HepG2 (cell line): ENCODE measurements around the gene BRCA2. TPM values are rescaled to one million over a fixed set of nuclear protein-coding genes. Genes with fewer than 3 reads are reported as not detected.

Source experiments
- CEBPZ ChIP-seq: IDR thresholded peaks from 2 replicates; pipeline ENCODE4 v1.6.1; 2012; ENCODE audit warnings: low read length, improper control_type of control experiment
- CTCF ChIP-seq: sonication (generic); formaldehyde crosslinking; IDR thresholded peaks from 2 replicates; pipeline ENCODE4 v1.5.0; 2020; ENCODE audit warnings: mild to moderate bottlenecking, missing genetic modification reagents, moderate library complexity
- EP300 ChIP-seq, 3 experiments: sonication (generic) in 1 of 3; formaldehyde crosslinking in 1 of 3; IDR thresholded peaks; 2 replicates each; pipeline versions ENCODE4 v1.5.1 to v1.6.1; 2011 to 2020; ENCODE audit warnings: low read depth in 2 of 3, low read length in 2 of 3, borderline replicate concordance in 1 of 3, improper control_type of control experiment in 1 of 3, mild to moderate bottlenecking in 1 of 3, missing genetic modification reagents in 1 of 3, moderate library complexity in 1 of 3
- FOXK2 ChIP-seq: fragments of 450-650 bp; IDR thresholded peaks from 2 replicates; pipeline ENCODE4 v1.6.1; 2016
- PHF21A ChIP-seq: sonication (generic); formaldehyde crosslinking; IDR thresholded peaks from 2 replicates; pipeline ENCODE4 v1.5.0; 2020; ENCODE audit warnings: mild to moderate bottlenecking, missing genetic modification reagents
- SATB2 ChIP-seq: sonication (generic); formaldehyde crosslinking; IDR thresholded peaks from 2 replicates; pipeline ENCODE4 v1.5.0; 2020; ENCODE audit warnings: missing genetic modification reagents
- STAG1 ChIP-seq: sonication (generic); formaldehyde crosslinking; IDR thresholded peaks from 2 replicates; pipeline ENCODE4 v1.4.0; 2020; ENCODE audit warnings: missing genetic modification reagents
- ZBTB25 ChIP-seq: IDR thresholded peaks from 2 replicates; pipeline ENCODE4 v1.6.1; 2018; ENCODE audit warnings: missing genetic modification reagents
- ZNF775 ChIP-seq: sonication (generic); formaldehyde crosslinking; IDR thresholded peaks from 2 replicates; pipeline ENCODE4 v1.4.0; 2020; ENCODE audit warnings: missing genetic modification reagents, mild to moderate bottlenecking, moderate library complexity, borderline replicate concordance
- polyA plus RNA-seq, 8 experiments: library from polyadenylated mRNA; depleted of rRNA in 3 of 8; stranded (reverse) in 7 of 8; unstranded in 1 of 8; fragments of >200 nt; fragmentation: Illumina TruSeq in 4 of 8; extraction: Trizol in 4 of 8; gene quantifications; 2 replicates each; pipeline versions ENCODE4 v1.2.1 to v1.2.3, GENCODE V29; 2011 to 2016; ENCODE audit warnings: low read depth in 4 of 8, missing spikeins in 1 of 8, mixed read lengths in 1 of 8; ENCODE audit not compliant: insufficient read depth in 1 of 8
- total RNA-seq, 5 experiments: library from RNA; depleted of rRNA; stranded (reverse); fragments of >200 nt; fragmentation: Illumina TruSeq; extraction: Trizol; gene quantifications; 2 replicates each; pipeline ENCODE4 v1.2.3, GENCODE V29; 2016; ENCODE audit warnings: low read depth in 1 of 5
- TF ChIP-seq, protein P1 (sequence below): sonication (generic); formaldehyde crosslinking; IDR thresholded peaks from 2 replicates; pipeline ENCODE4 v1.9.0; 2021; ENCODE audit warnings: missing genetic modification reagents, borderline replicate concordance
- TF ChIP-seq, protein P2 (sequence below): sonication (generic); formaldehyde crosslinking; IDR thresholded peaks from 2 replicates; pipeline ENCODE4 v1.5.1; 2020; ENCODE audit warnings: mild to moderate bottlenecking, missing genetic modification reagents, borderline replicate concordance

The BRCA2 gene
- total and polyA plus RNA-seq, 2 of the 13 experiments (the other 11 are each of a cell fraction or from before 2014, with no cell fraction given), result 3.1 to 24.6 TPM

GRCh38 chr13:32315238-32316027, at the start of gene BRCA2, which contains the start of gene ZAR1L (continued):
- TF ChIP-seq ZNF775, result no peak
- TF ChIP-seq, protein P1, sequence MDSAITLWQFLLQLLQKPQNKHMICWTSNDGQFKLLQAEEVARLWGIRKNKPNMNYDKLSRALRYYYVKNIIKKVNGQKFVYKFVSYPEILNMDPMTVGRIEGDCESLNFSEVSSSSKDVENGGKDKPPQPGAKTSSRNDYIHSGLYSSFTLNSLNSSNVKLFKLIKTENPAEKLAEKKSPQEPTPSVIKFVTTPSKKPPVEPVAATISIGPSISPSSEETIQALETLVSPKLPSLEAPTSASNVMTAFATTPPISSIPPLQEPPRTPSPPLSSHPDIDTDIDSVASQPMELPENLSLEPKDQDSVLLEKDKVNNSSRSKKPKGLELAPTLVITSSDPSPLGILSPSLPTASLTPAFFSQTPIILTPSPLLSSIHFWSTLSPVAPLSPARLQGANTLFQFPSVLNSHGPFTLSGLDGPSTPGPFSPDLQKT (CRISPR knock-in tag), result no peak
- no peak for TF ChIP-seq ZBTB25 (CRISPR knock-in tag)
- no peak; the same call in 1 of the 2 replicates for TF ChIP-seq STAG1 (CRISPR knock-in tag)
- no peak for TF ChIP-seq SATB2 (CRISPR knock-in tag)
- no peak; the same call in 1 of the 2 replicates for TF ChIP-seq CTCF (CRISPR knock-in tag)
- TF ChIP-seq, protein P2, sequence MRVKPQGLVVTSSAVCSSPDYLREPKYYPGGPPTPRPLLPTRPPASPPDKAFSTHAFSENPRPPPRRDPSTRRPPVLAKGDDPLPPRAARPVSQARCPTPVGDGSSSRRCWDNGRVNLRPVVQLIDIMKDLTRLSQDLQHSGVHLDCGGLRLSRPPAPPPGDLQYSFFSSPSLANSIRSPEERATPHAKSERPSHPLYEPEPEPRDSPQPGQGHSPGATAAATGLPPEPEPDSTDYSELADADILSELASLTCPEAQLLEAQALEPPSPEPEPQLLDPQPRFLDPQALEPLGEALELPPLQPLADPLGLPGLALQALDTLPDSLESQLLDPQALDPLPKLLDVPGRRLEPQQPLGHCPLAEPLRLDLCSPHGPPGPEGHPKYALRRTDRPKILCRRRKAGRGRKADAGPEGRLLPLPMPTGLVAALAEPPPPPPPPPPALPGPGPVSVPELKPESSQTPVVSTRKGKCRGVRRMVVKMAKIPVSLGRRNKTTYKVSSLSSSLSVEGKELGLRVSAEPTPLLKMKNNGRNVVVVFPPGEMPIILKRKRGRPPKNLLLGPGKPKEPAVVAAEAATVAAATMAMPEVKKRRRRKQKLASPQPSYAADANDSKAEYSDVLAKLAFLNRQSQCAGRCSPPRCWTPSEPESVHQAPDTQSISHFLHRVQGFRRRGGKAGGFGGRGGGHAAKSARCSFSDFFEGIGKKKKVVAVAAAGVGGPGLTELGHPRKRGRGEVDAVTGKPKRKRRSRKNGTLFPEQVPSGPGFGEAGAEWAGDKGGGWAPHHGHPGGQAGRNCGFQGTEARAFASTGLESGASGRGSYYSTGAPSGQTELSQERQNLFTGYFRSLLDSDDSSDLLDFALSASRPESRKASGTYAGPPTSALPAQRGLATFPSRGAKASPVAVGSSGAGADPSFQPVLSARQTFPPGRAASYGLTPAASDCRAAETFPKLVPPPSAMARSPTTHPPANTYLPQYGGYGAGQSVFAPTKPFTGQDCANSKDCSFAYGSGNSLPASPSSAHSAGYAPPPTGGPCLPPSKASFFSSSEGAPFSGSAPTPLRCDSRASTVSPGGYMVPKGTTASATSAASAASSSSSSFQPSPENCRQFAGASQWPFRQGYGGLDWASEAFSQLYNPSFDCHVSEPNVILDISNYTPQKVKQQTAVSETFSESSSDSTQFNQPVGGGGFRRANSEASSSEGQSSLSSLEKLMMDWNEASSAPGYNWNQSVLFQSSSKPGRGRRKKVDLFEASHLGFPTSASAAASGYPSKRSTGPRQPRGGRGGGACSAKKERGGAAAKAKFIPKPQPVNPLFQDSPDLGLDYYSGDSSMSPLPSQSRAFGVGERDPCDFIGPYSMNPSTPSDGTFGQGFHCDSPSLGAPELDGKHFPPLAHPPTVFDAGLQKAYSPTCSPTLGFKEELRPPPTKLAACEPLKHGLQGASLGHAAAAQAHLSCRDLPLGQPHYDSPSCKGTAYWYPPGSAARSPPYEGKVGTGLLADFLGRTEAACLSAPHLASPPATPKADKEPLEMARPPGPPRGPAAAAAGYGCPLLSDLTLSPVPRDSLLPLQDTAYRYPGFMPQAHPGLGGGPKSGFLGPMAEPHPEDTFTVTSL (CRISPR knock-in tag), result 0 out of 2 replicates have a peak, but pooled peaks have one; percentile 19
- no peak for TF ChIP-seq CEBPZ
- TF ChIP-seq EP300 (IDR thresholded peaks at IDR 0.05; ENCODE audit: low read depth in 2 of 2, low read length in 2 of 2), result no peak
- no peak for TF ChIP-seq EP300 (CRISPR knock-in tag; IDR thresholded peaks at IDR 0.05; ENCODE audit: borderline replicate concordance)
- no peak for TF ChIP-seq FOXK2
- TF ChIP-seq PHF21A (CRISPR knock-in tag), result peak; percentile 78
